ENCODE data around the gene ITSN2. TPM values are rescaled to one million over a fixed set of nuclear protein-coding genes. Genes with fewer than 3 reads are reported as not detected.

ITSN2 gene
- total RNA-seq, 1 experiment from 2014 or later: 26.5 TPM

- Histone ChIP-seq H3K79me2 (ENCODE audit: insufficient read depth, low read length) (no peaks in the 10 kb centered on the region), H3K27me3 (ENCODE audit: insufficient read depth, low read length) (no peaks in the 10 kb centered on the region), H3K4me2 (ENCODE audit: low read length) (no peak overlapping the region), H4K20me1 (ENCODE audit: insufficient read depth) (no peaks in the 10 kb centered on the region), H3K9me3 (ENCODE audit: control insufficient read depth in 1 of 2, insufficient read depth in 1 of 2, low read depth in 1 of 2, low read length in 2 of 2) (no peaks in the 10 kb centered on the region), H3K9ac (ENCODE audit: low read length) (no peak overlapping the region), H3K36me3 (ENCODE audit: control insufficient read depth in 1 of 2, insufficient read depth in 2 of 2, low read length in 2 of 2) (no peaks in the 10 kb centered on the region), H3K4me3 (replicated peaks in 1 of 2; ENCODE audit: low read depth in 1 of 2, low read length in 2 of 2) (no peak overlapping the region), H3K27ac (ENCODE audit: low read depth, low read length) (no peak overlapping the region), H2AFZ (ENCODE audit: low read depth, low read length, poor library complexity, severe bottlenecking) (no peak overlapping the region), H3K4me1 (ENCODE audit: control insufficient read depth in 1 of 2, insufficient read depth in 2 of 2, low read length in 2 of 2) (no peaks in the 10 kb centered on the region), H3K9me2 (ENCODE audit: insufficient read depth) (no peaks in the 10 kb centered on the region)
- no peak for ATAC-seq
- no TSS peak for BruUV-seq (replicated peaks)
- CTCF ChIA-PET: no interaction called here
- RAD21 ChIA-PET (ENCODE audit: low non-redundant PET in 1 of 2, low total read pairs in 2 of 2, uncharacterized antibody in 2 of 2, unreplicated experiment in 2 of 2): no interaction called here
- TF ChIP-seq, protein P1, sequence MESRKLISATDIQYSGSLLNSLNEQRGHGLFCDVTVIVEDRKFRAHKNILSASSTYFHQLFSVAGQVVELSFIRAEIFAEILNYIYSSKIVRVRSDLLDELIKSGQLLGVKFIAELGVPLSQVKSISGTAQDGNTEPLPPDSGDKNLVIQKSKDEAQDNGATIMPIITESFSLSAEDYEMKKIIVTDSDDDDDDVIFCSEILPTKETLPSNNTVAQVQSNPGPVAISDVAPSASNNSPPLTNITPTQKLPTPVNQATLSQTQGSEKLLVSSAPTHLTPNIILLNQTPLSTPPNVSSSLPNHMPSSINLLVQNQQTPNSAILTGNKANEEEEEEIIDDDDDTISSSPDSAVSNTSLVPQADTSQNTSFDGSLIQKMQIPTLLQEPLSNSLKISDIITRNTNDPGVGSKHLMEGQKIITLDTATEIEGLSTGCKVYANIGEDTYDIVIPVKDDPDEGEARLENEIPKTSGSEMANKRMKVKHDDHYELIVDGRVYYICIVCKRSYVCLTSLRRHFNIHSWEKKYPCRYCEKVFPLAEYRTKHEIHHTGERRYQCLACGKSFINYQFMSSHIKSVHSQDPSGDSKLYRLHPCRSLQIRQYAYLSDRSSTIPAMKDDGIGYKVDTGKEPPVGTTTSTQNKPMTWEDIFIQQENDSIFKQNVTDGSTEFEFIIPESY (IDR thresholded peaks at IDR 0.05; ENCODE audit: extremely low read depth, insufficient replicate concordance, low read length): no peak
- POLR2A ChIA-PET: no interaction called here
- intact Hi-C loops (cut with micrococcal nuclease): no loop called here
- no peak for DNase-seq (ENCODE audit: low read depth, low spot score)
These were observed 168.5 kb downstream of the ITSN2 start for GRCh38 chr2:24191848-24192247.

- RAD21 ChIA-PET (ENCODE audit: low non-redundant PET in 1 of 2, low total read pairs in 2 of 2, uncharacterized antibody in 2 of 2, unreplicated experiment in 2 of 2): no interaction called here
- intact Hi-C loops (cut with micrococcal nuclease): no loop called here
- H2AFZ ChIP-seq (ENCODE audit: low read depth, low read length, poor library complexity, severe bottlenecking): no peak overlapping the region
- no peak overlapping the region for H3K4me2 ChIP-seq (ENCODE audit: low read length)
- no peak overlapping the region for H3K27ac ChIP-seq (ENCODE audit: low read depth, low read length)
- CTCF ChIA-PET: no interaction called here
- no peaks in the 10 kb centered on the region for H3K9me2 ChIP-seq (ENCODE audit: insufficient read depth)
- no peaks in the 10 kb centered on the region for H3K79me2 ChIP-seq (ENCODE audit: insufficient read depth, low read length)
- no peaks in the 10 kb centered on the region for H3K36me3 ChIP-seq (ENCODE audit: control insufficient read depth in 1 of 2, insufficient read depth in 2 of 2, low read length in 2 of 2)
- BruUV-seq (replicated peaks): no TSS peak
- H3K9ac ChIP-seq (ENCODE audit: low read length): no peak overlapping the region
- no peaks in the 10 kb centered on the region for H3K9me3 ChIP-seq (ENCODE audit: control insufficient read depth in 1 of 2, insufficient read depth in 1 of 2, low read depth in 1 of 2, low read length in 2 of 2)
- DNase-seq (ENCODE audit: low read depth, low spot score): no peak
- H3K4me3 ChIP-seq (replicated peaks in 1 of 2; ENCODE audit: low read depth in 1 of 2, low read length in 2 of 2): no peak overlapping the region
- no peak for ATAC-seq
- no peaks in the 10 kb centered on the region for H3K27me3 ChIP-seq (ENCODE audit: insufficient read depth, low read length)
- no peak for TF ChIP-seq POLR2AphosphoS5 (IDR thresholded peaks at IDR 0.05; ENCODE audit: low read depth, low read length)
- TF ChIP-seq ELF1 (IDR thresholded peaks at IDR 0.05; ENCODE audit: borderline replicate concordance, low read depth): no peak
- TF ChIP-seq EZH2phosphoT487 (IDR thresholded peaks at IDR 0.05; ENCODE audit: borderline replicate concordance): no peak
- TF ChIP-seq, protein P2, sequence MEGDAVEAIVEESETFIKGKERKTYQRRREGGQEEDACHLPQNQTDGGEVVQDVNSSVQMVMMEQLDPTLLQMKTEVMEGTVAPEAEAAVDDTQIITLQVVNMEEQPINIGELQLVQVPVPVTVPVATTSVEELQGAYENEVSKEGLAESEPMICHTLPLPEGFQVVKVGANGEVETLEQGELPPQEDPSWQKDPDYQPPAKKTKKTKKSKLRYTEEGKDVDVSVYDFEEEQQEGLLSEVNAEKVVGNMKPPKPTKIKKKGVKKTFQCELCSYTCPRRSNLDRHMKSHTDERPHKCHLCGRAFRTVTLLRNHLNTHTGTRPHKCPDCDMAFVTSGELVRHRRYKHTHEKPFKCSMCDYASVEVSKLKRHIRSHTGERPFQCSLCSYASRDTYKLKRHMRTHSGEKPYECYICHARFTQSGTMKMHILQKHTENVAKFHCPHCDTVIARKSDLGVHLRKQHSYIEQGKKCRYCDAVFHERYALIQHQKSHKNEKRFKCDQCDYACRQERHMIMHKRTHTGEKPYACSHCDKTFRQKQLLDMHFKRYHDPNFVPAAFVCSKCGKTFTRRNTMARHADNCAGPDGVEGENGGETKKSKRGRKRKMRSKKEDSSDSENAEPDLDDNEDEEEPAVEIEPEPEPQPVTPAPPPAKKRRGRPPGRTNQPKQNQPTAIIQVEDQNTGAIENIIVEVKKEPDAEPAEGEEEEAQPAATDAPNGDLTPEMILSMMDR (IDR thresholded peaks at IDR 0.05 in 2 of 3, conservative IDR thresholded peaks at IDR 0.05 in 1 of 3; ENCODE audit: borderline replicate concordance in 1 of 3, insufficient read depth in 1 of 3, low read depth in 2 of 3, low read length in 2 of 3): no peak
- no peak for TF ChIP-seq CBX3 (IDR thresholded peaks at IDR 0.05; ENCODE audit: low read depth)
- no peak for TF ChIP-seq RAD21 (IDR thresholded peaks at IDR 0.05; ENCODE audit: low read depth)
- TF ChIP-seq, protein P1 (IDR thresholded peaks at IDR 0.05; ENCODE audit: extremely low read depth, insufficient replicate concordance, low read length): no peak
- TF ChIP-seq YY1 (IDR thresholded peaks at IDR 0.05; ENCODE audit: extremely low read depth, insufficient replicate concordance, low read depth, low read length): no peak
- TF ChIP-seq POLR2A (IDR thresholded peaks at IDR 0.05; ENCODE audit: borderline replicate concordance, extremely low read depth, insufficient read depth, insufficient read length): no peak
- no peak for TF ChIP-seq SP1 (IDR thresholded peaks at IDR 0.05; ENCODE audit: low read depth)
- no peaks in the 10 kb centered on the region for H4K20me1 ChIP-seq (ENCODE audit: insufficient read depth)
- no peaks in the 10 kb centered on the region for H3K4me1 ChIP-seq (ENCODE audit: control insufficient read depth in 1 of 2, insufficient read depth in 2 of 2, low read length in 2 of 2)
- POLR2A ChIA-PET: interaction anchor here (0.6 kb wide), 1 partner anchor 11 kb away, joined by 3 read pairs; no protein-coding TSS in a partner anchor
These were observed 169.2 kb downstream of the ITSN2 start for GRCh38 chr2:24191156-24191555.

Measured in HCT116 (cell line).